Measurements from ENCODE around the gene BCAS3. TPM values are rescaled to one million over a fixed set of nuclear protein-coding genes. Genes with fewer than 3 reads are reported as not detected.

Gene BCAS3
- total and polyA plus RNA-seq, 2 donors (not counting 1 experiment from before 2014, with no cell fraction given) = 13.9 to 73.4 TPM

DNA sequence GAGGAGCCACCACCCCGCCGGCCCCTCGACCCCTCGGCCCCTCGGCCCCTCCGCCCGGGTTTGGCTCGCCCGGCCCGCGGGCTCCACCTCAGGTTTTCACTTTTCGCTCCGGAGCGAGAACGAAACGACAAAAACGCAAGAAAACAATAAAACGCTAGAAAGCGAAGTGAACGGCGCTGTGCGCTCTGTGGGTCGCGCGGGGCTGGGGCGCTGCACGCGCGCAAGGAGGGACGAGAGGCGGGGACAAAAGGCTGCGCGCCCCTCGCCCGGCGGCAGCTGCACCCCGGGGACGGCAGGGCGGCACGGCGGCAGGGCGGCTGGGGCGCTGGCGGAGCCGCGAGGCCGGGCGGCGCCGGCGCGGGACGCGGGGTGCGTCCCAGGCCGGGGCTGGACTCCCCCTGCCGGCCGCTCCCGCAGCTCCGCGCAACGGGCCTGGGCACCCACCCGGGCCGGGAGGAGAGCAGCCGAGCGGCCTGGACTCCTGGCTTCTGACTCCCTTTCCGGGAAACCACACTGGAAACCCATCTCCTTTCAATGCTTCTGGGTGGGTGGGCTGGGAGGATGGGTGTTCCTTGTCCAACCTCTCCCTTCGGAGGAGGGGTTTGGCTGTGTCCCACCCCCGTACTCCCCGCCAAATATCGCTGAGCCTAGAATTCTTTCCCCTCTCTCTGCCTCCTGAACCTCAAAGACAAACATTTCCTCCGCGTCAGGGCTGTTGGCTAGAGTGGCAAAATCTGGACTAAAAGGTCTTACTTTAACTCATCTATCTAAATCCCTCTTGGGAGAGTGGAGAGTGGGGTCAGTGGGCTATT, 731.9 kb downstream of the BCAS3 start:
- H3K27me3 Mint-ChIP-seq = peaks cover 45% of the 10 kb centered on the region
- ChIA-PET POLR2A (no interaction called here), CTCF (interaction anchor here (0.9 to 1.6 kb wide), 5 partner anchors 9 to 689 kb away, joined by 3 to 6 read pairs (median 4); partner anchors contain the start of gene TBX2)
- peaks cover 0 to 87% (median 64%) of the 10 kb centered on the region in 4 experiments for H3K27me3 ChIP-seq (replicated peaks in 1 of 4; ENCODE audit: control extremely low read depth in 1 of 4, control insufficient read depth in 3 of 4, insufficient read depth in 4 of 4, low read length in 3 of 4)
- peak overlapping the region; percentile 78 for H3K4me3 Mint-ChIP-seq
- peak overlapping the region; percentile 71 for H3K9ac ChIP-seq (ENCODE audit: low read length)
- peak; percentile 75 for DNase-seq
- intact Hi-C loops (cut with micrococcal nuclease) = loop anchor here (5.0 to 10.0 kb wide), 3 partner anchors 228 to 705 kb away; no protein-coding TSS in a partner anchor
- peaks cover 0 to 62% (median 0%) of the 10 kb centered on the region in 3 donors for H3K9me3 ChIP-seq (ENCODE audit: control extremely low read depth in 1 of 3, control insufficient read depth in 2 of 3, insufficient read depth in 1 of 3, low read length in 2 of 3)
- H3K27ac Mint-ChIP-seq = no peak overlapping the region
- H3K4me3 ChIP-seq (ENCODE audit: control extremely low read depth in 1 of 5, extremely low read depth in 1 of 5, insufficient read depth in 1 of 5, low read depth in 2 of 5, low read length in 4 of 5) = peak overlapping the region in 4 of 5 experiments; percentile 24 to 64 (median 52)
- TF ChIP-seq EZH2 (IDR thresholded peaks at IDR 0.05; ENCODE audit: borderline replicate concordance, insufficient read depth, low read depth, low read length, poor library complexity, severe bottlenecking) = no peak
- TF ChIP-seq CTCF (IDR thresholded peaks at IDR 0.05) = peak; percentile 12
- H3K27ac ChIP-seq (ENCODE audit: low read length in 2 of 2) = no peak overlapping the region
- H2AFZ ChIP-seq (ENCODE audit: insufficient read depth, low read depth, low read length, poor library complexity, severe bottlenecking) = peak overlapping the region; percentile 57
- H3K4me1 Mint-ChIP-seq = peaks cover 38% of the 10 kb centered on the region
- ATAC-seq (ENCODE audit: low read depth) = peak; percentile 53
- H3K4me2 ChIP-seq (replicated peaks; ENCODE audit: low read depth, low read length, poor library complexity, severe bottlenecking) = peak overlapping the region; percentile 100
- no peaks in the 10 kb centered on the region for H3K36me3 ChIP-seq (replicated peaks in 1 of 2; ENCODE audit: control extremely low read depth in 1 of 2, control insufficient read depth in 1 of 2, extremely low read depth in 1 of 2, insufficient read depth in 2 of 2, low read length in 1 of 2)
- H3K9me3 Mint-ChIP-seq (ENCODE audit: insufficient read depth) = no peaks in the 10 kb centered on the region
- peaks cover 60 to 65% of the 10 kb centered on the region in 2 donors for H3K4me1 ChIP-seq (ENCODE audit: control insufficient read depth in 2 of 2, insufficient read depth in 2 of 2, low read length in 2 of 2)
- no peaks in the 10 kb centered on the region for H3K79me2 ChIP-seq (ENCODE audit: control insufficient read depth, insufficient read depth, low read length)
- H4K20me1 ChIP-seq (ENCODE audit: control insufficient read depth, insufficient read depth, low read length, poor library complexity, severe bottlenecking) = peaks cover 21% of the 10 kb centered on the region
- WGBS (ENCODE audit: insufficient coverage) = 1% methylated on average over 63 of the region's 73 CpGs
